ENCODE measurements around the gene PDE1C.

DNA sequence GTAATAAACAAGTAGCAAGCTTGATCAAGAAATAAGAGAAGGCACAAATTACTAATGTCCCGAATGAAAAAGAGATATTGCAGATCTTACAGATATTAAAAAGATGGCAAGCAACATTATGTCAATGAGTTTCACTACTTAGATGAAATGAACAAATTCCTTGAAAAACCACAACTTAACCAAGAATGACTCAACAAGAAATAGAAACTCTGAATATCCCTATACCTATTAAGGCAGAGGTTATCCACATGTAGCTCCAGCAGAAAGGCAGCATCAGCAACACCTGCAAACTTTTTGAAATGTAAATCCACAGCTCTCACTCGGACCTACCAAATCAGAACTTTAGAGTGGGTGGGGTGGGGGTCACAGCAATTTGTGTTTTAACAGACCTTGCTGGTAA lies 33.6 kb downstream of the PDE1C start:
- TF ChIP-seq POLR2A (IDR thresholded peaks at IDR 0.05), result no peak
- TF ChIP-seq, protein P1, sequence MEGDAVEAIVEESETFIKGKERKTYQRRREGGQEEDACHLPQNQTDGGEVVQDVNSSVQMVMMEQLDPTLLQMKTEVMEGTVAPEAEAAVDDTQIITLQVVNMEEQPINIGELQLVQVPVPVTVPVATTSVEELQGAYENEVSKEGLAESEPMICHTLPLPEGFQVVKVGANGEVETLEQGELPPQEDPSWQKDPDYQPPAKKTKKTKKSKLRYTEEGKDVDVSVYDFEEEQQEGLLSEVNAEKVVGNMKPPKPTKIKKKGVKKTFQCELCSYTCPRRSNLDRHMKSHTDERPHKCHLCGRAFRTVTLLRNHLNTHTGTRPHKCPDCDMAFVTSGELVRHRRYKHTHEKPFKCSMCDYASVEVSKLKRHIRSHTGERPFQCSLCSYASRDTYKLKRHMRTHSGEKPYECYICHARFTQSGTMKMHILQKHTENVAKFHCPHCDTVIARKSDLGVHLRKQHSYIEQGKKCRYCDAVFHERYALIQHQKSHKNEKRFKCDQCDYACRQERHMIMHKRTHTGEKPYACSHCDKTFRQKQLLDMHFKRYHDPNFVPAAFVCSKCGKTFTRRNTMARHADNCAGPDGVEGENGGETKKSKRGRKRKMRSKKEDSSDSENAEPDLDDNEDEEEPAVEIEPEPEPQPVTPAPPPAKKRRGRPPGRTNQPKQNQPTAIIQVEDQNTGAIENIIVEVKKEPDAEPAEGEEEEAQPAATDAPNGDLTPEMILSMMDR (IDR thresholded peaks at IDR 0.05), result no peak
